HepG2 (cell line): ENCODE data around the gene TRNT1. TPM values are rescaled to one million over a fixed set of nuclear protein-coding genes. Genes with fewer than 3 reads are reported as not detected.

ENCODE experiments used
- AGO1 ChIP-seq: fragments of 200-400 bp; formaldehyde crosslinking; IDR thresholded peaks from 2 replicates; pipeline ENCODE4 v1.6.1; 2017; ENCODE audit warnings: mild to moderate bottlenecking, low read depth, low read length, moderate library complexity; ENCODE audit not compliant: poor library complexity, severe bottlenecking
- ARNT ChIP-seq: fragments of 450-650 bp; IDR thresholded peaks from 2 replicates; pipeline ENCODE4 v1.6.1; 2017
- ATF4 ChIP-seq, 2 experiments: fragments of 450-650 bp in 1 of 2; sonication (generic) in 1 of 2; formaldehyde crosslinking; IDR thresholded peaks; 2 replicates each; pipeline versions ENCODE4 v1.5.0 to v1.8.0; 2020 to 2022; ENCODE audit warnings: mild to moderate bottlenecking in 1 of 2, missing genetic modification reagents in 1 of 2
- ETS1 ChIP-seq: sonication (generic); formaldehyde crosslinking; IDR thresholded peaks from 2 replicates; pipeline ENCODE4 v1.4.0; 2020; ENCODE audit warnings: missing genetic modification reagents
- FOXA1 ChIP-seq, 2 experiments: fragments of 450-650 bp in 1 of 2; sonication (generic) in 1 of 2; formaldehyde crosslinking in 1 of 2; IDR thresholded peaks; 2 replicates each; pipeline versions ENCODE4 v1.4.0 to v1.6.1; 2016 to 2020; ENCODE audit warnings: missing genetic modification reagents in 1 of 2
- HNRNPK ChIP-seq: fragments of 200-400 bp; formaldehyde crosslinking; IDR thresholded peaks from 2 replicates; pipeline ENCODE4 v1.6.1; 2018; ENCODE audit warnings: low read length, low read depth, moderate library complexity, mild to moderate bottlenecking; ENCODE audit not compliant: poor library complexity, severe bottlenecking
- JUNB ChIP-seq: sonication (generic); formaldehyde crosslinking; IDR thresholded peaks from 2 replicates; pipeline ENCODE4 v1.8.0; 2022; ENCODE audit warnings: missing genetic modification reagents, mild to moderate bottlenecking, borderline replicate concordance
- MLX ChIP-seq: IDR thresholded peaks from 2 replicates; pipeline ENCODE4 v1.6.1; 2016
- NFATC3 ChIP-seq: sonication (generic); formaldehyde crosslinking; IDR thresholded peaks from 2 replicates; pipeline ENCODE4 v1.5.1; 2020; ENCODE audit warnings: mild to moderate bottlenecking, missing genetic modification reagents
- PPARG ChIP-seq: conservative IDR thresholded peaks from 2 replicates; pipeline ENCODE4 v1.6.1; 2016; ENCODE audit warnings: missing biosample characterization, missing genetic modification reagents
- SNAI1 ChIP-seq: sonication (generic); formaldehyde crosslinking; IDR thresholded peaks from 2 replicates; pipeline ENCODE4 v1.5.0; 2020; ENCODE audit warnings: mild to moderate bottlenecking, missing genetic modification reagents, borderline replicate concordance
- TIGD3 ChIP-seq: sonication (generic); formaldehyde crosslinking; IDR thresholded peaks from 2 replicates; pipeline ENCODE4 v1.5.1; 2020; ENCODE audit warnings: mild to moderate bottlenecking, missing genetic modification reagents, borderline replicate concordance
- ZFP1 ChIP-seq: IDR thresholded peaks from 2 replicates; pipeline ENCODE4 v1.6.1; 2016
- ZNF296 ChIP-seq: sonication (generic); formaldehyde crosslinking; conservative IDR thresholded peaks from 2 replicates; pipeline ENCODE4 v1.5.0; 2020; ENCODE audit warnings: mild to moderate bottlenecking, missing genetic modification reagents
- ZNF510 ChIP-seq: sonication (generic); formaldehyde crosslinking; IDR thresholded peaks from 2 replicates; pipeline ENCODE4 v1.4.0; 2020; ENCODE audit warnings: low read depth, mild to moderate bottlenecking, missing genetic modification reagents
- ZNF558 ChIP-seq: sonication (generic); formaldehyde crosslinking; IDR thresholded peaks from 2 replicates; pipeline ENCODE4 v1.9.0; 2022; ENCODE audit warnings: mild to moderate bottlenecking, missing genetic modification reagents, borderline replicate concordance
- ZNF609 ChIP-seq: sonication (generic); formaldehyde crosslinking; IDR thresholded peaks from 2 replicates; pipeline ENCODE4 v1.4.0; 2020; ENCODE audit warnings: mild to moderate bottlenecking, missing genetic modification reagents, borderline replicate concordance
- ZNF652 ChIP-seq: IDR thresholded peaks from 2 replicates; pipeline ENCODE4 v1.6.1; 2016; ENCODE audit warnings: low read depth, borderline replicate concordance
- ZNF75D ChIP-seq: sonication (generic); formaldehyde crosslinking; IDR thresholded peaks from 2 replicates; pipeline ENCODE4 v1.8.1; 2023; ENCODE audit warnings: missing genetic modification reagents, mild to moderate bottlenecking, borderline replicate concordance
- polyA plus RNA-seq, 8 experiments: library from polyadenylated mRNA; depleted of rRNA in 3 of 8; stranded (reverse) in 7 of 8; unstranded in 1 of 8; fragments of >200 nt; fragmentation: Illumina TruSeq in 4 of 8; extraction: Trizol in 4 of 8; gene quantifications; 2 replicates each; pipeline versions ENCODE4 v1.2.1 to v1.2.3, GENCODE V29; 2011 to 2016; ENCODE audit warnings: low read depth in 4 of 8, missing spikeins in 1 of 8, mixed read lengths in 1 of 8; ENCODE audit not compliant: insufficient read depth in 1 of 8
- total RNA-seq, 5 experiments: library from RNA; depleted of rRNA; stranded (reverse); fragments of >200 nt; fragmentation: Illumina TruSeq; extraction: Trizol; gene quantifications; 2 replicates each; pipeline ENCODE4 v1.2.3, GENCODE V29; 2016; ENCODE audit warnings: low read depth in 1 of 5

The TRNT1 gene
- total and polyA plus RNA-seq, 2 of the 13 experiments (the other 11 are each of a cell fraction or from before 2014, with no cell fraction given) = 9.4 to 27.7 TPM

- TF ChIP-seq ATF4 (CRISPR knock-in tag; IDR thresholded peaks at IDR 0.05) = peak in 1 of 2 experiments; percentile 82; a peak in 2 of 4 replicates
- TF ChIP-seq ZNF652 = no peak
- TF ChIP-seq AGO1 = no peak
- peak; percentile 20; the same call in 1 of the 2 replicates for TF ChIP-seq ZNF558 (CRISPR knock-in tag)
- no peak for TF ChIP-seq FOXA1 (IDR thresholded peaks at IDR 0.05)
- TF ChIP-seq FOXA1 (CRISPR knock-in tag; IDR thresholded peaks at IDR 0.05) = peak; percentile 37
- TF ChIP-seq HNRNPK = peak; percentile 34
- no peak for TF ChIP-seq TIGD3 (CRISPR knock-in tag)
- no peak for TF ChIP-seq MLX
- TF ChIP-seq ZFP1 (CRISPR knock-in tag) = no peak
- no peak; the same call in 1 of the 2 replicates for TF ChIP-seq ETS1 (CRISPR knock-in tag)
- no peak for TF ChIP-seq ARNT
- TF ChIP-seq ZNF75D (CRISPR knock-in tag) = no peak
- TF ChIP-seq SNAI1 (CRISPR knock-in tag) = peak; percentile 90; the same call in 1 of the 2 replicates
- 0 out of 2 replicates have a peak, but pooled peaks have one; percentile 4 for TF ChIP-seq PPARG (CRISPR knock-in tag)
- TF ChIP-seq ZNF609 (CRISPR knock-in tag) = no peak
- TF ChIP-seq ZNF296 (CRISPR knock-in tag) = no peak
- TF ChIP-seq NFATC3 (CRISPR knock-in tag) = no peak
- TF ChIP-seq ZNF510 (CRISPR knock-in tag) = no peak
- TF ChIP-seq JUNB (CRISPR knock-in tag) = no peak
Measured at GRCh38 chr3:3126477-3127431, at the start of gene TRNT1 (continued).
